HFF-Myc (cell line): ENCODE results near the gene NHERF2.

ENCODE experiments used
- DNase-seq: peaks from one replicate; pipeline ENCODE4 v3.0.0-alpha.2; 2011; ENCODE audit warnings: low read depth; ENCODE audit errors: extremely low read depth
- H3K4me3 ChIP-seq: replicated peaks from 2 replicates; pipeline ENCODE4 v1.5.1; 2011; ENCODE audit warnings: low read depth, mild to moderate bottlenecking, control low read depth, low read length
- TF ChIP-seq, protein P1 (sequence below): IDR thresholded peaks from 2 replicates; pipeline ENCODE4 v1.5.1; 2012; ENCODE audit warnings: mild to moderate bottlenecking, low read depth, low read length, control low read depth; ENCODE audit errors: missing control alignments

Gene NHERF2

GRCh38 chr16:2058420-2058819 lies 31.7 kb downstream of the NHERF2 start:
- no peak for DNase-seq
- TF ChIP-seq, protein P1, sequence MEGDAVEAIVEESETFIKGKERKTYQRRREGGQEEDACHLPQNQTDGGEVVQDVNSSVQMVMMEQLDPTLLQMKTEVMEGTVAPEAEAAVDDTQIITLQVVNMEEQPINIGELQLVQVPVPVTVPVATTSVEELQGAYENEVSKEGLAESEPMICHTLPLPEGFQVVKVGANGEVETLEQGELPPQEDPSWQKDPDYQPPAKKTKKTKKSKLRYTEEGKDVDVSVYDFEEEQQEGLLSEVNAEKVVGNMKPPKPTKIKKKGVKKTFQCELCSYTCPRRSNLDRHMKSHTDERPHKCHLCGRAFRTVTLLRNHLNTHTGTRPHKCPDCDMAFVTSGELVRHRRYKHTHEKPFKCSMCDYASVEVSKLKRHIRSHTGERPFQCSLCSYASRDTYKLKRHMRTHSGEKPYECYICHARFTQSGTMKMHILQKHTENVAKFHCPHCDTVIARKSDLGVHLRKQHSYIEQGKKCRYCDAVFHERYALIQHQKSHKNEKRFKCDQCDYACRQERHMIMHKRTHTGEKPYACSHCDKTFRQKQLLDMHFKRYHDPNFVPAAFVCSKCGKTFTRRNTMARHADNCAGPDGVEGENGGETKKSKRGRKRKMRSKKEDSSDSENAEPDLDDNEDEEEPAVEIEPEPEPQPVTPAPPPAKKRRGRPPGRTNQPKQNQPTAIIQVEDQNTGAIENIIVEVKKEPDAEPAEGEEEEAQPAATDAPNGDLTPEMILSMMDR = no peak
- H3K4me3 ChIP-seq = no peak overlapping the region

- H3K4me3 ChIP-seq = no peak overlapping the region
- no peak for DNase-seq
- TF ChIP-seq, protein P1 = no peak
These were observed 32.2 kb downstream of the NHERF2 start for GRCh38 chr16:2058872-2059271.

GRCh38 chr16:2060346-2060745 lies 33.6 kb downstream of the NHERF2 start:
- no peak overlapping the region for H3K4me3 ChIP-seq
- TF ChIP-seq, protein P1 = no peak
- DNase-seq = no peak

DNA sequence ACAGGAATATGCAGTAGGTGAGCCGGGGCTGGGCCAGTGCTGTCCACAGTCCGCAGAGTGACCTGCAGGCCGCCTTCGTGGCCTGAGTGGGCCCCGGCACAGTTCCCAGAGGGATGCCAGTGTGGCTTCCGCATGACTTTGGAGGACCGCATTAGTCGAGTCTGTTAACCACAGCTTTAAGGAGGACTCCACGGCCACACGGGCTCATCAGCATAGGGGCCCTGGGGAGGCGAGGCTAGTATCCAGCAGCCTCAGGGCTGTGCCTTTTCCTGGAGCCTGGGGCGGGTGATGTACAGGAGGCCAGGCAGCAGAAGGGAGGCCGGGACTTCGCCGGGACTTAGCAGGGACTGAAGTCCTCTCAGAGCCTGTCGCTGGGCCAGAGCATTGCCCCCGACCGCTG lies 34.3 kb downstream of the NHERF2 start:
- DNase-seq = no peak
- no peak overlapping the region for H3K4me3 ChIP-seq
- TF ChIP-seq, protein P1 = no peak

DNA sequence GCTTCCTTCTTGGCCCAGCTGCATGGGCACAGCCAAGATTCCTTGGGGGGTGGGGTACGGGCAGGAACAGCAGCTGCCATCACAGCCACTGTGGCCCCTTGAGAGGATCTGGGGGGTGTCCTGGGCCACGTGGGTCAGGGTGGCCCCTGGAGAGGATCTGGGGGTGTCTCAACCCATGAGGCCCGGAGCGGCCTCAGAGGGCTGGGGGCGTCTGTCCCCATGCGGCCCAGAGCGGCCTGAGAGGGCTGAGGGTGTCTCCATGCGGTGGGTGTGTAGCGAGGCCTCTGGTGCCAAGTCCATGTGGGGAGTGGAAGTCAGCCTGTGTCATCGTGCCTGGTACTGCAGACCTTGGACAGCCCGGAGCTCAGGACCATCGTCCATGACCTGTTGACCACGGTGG lies 34.8 kb downstream of the NHERF2 start:
- DNase-seq = no peak
- H3K4me3 ChIP-seq = no peak overlapping the region
- TF ChIP-seq, protein P1 = no peak

GRCh38 chr16:2062801-2063200 lies 36.1 kb downstream of the NHERF2 start:
- no peak overlapping the region for H3K4me3 ChIP-seq
- DNase-seq = no peak
- TF ChIP-seq, protein P1 = no peak

DNA sequence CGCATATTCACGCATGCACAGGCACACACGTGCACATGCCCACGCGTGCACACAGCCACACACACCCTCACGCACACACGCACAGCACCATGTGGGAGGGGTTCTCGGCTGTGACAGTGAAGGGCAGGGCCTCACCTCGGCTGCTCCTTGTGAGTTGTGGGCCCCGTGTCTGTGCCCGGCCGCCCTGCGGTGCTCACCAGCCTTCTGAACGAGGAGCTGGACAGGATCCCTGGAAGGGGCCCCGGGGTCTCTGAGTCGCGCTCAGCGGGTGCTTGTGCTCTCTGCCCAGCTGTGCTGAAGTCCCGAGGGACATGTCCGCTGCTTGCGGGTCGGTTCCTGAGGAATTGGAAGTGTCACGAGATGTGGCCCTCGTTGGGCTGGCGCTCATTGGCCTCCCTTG lies 37.2 kb downstream of the NHERF2 start:
- no peak overlapping the region for H3K4me3 ChIP-seq
- TF ChIP-seq, protein P1 = no peak
- DNase-seq = no peak
